Airway epithelial cell (primary cell): ENCODE results near the gene IL15. TPM values are rescaled to one million over a fixed set of nuclear protein-coding genes. Genes with fewer than 3 reads are reported as not detected.

Source experiments
- total RNA-seq: library from RNA; depleted of rRNA; stranded (reverse); fragments of >200 nt; gene quantifications from 2 replicates; pipeline ENCODE4 v1.2.3, GENCODE V29; 2015

Gene IL15, protein sequence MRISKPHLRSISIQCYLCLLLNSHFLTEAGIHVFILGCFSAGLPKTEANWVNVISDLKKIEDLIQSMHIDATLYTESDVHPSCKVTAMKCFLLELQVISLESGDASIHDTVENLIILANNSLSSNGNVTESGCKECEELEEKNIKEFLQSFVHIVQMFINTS
- total RNA-seq = not detected in 2 replicates

GRCh38 chr4:141636082-141636770 is at the start of gene IL15:
Gene IL15 (plus strand): TSS chr4:141636583. CDS start chr4:141719465, 82,882 bp downstream.

